Measurements from ENCODE around the gene MITF. TPM values are rescaled to one million over a fixed set of nuclear protein-coding genes. Genes with fewer than 3 reads are reported as not detected.

MITF gene
- total RNA-seq, 2 donors from 2014 or later, result 1.8 to 3.0 TPM

DNA sequence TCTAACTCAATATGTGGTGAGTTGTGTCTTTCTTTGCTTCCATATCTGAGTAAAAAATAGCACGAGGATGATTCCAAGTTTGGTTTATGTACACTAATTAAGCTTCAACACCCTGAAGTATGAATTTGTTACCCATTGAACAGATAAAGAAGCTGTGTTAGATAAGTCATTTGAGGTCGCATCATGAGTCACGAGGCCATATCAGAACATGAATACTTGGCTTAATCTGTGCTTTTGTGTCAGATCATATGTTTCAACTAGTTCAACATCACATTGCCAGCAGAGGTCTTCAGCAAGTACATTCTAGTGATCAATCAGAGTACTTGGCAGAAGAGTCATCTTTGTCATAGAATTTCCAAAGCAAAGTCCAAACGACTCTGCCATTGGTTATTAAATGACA lies 26.3 kb upstream of the MITF start:
- DNase-seq, result no peak
- TF ChIP-seq, protein P1, sequence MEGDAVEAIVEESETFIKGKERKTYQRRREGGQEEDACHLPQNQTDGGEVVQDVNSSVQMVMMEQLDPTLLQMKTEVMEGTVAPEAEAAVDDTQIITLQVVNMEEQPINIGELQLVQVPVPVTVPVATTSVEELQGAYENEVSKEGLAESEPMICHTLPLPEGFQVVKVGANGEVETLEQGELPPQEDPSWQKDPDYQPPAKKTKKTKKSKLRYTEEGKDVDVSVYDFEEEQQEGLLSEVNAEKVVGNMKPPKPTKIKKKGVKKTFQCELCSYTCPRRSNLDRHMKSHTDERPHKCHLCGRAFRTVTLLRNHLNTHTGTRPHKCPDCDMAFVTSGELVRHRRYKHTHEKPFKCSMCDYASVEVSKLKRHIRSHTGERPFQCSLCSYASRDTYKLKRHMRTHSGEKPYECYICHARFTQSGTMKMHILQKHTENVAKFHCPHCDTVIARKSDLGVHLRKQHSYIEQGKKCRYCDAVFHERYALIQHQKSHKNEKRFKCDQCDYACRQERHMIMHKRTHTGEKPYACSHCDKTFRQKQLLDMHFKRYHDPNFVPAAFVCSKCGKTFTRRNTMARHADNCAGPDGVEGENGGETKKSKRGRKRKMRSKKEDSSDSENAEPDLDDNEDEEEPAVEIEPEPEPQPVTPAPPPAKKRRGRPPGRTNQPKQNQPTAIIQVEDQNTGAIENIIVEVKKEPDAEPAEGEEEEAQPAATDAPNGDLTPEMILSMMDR (conservative IDR thresholded peaks at IDR 0.05), result no peak
- no peaks in the 10 kb centered on the region for H3K27me3 Mint-ChIP-seq (ENCODE audit: insufficient read depth)
- Histone ChIP-seq H3K27me3 (ENCODE audit: control insufficient read depth, insufficient read depth, low read length, poor library complexity, severe bottlenecking) (no peaks in the 10 kb centered on the region), H3K27ac (ENCODE audit: low read depth, low read length) (no peak overlapping the region), H3K9ac (ENCODE audit: extremely low read depth, low read length, poor library complexity, severe bottlenecking) (no peak overlapping the region), H3K36me3 (ENCODE audit: control insufficient read depth, insufficient read depth, low read length) (no peaks in the 10 kb centered on the region), H3K9me3 (ENCODE audit: control insufficient read depth, low read length) (peaks cover 9% of the 10 kb centered on the region), H3K4me1 (ENCODE audit: control insufficient read depth, insufficient read depth, low read length) (no peaks in the 10 kb centered on the region), H3K4me3 (ENCODE audit: low read length) (no peak overlapping the region)
- peaks cover 2% of the 10 kb centered on the region for H3K9me3 Mint-ChIP-seq
- H3K4me1 Mint-ChIP-seq, result no peaks in the 10 kb centered on the region
- H3K36me3 Mint-ChIP-seq (ENCODE audit: low read depth), result no peaks in the 10 kb centered on the region
- no peak overlapping the region for H3K4me3 Mint-ChIP-seq
- WGBS, 2 experiments (ENCODE audit: insufficient coverage in 1 of 2, insufficient read length in 1 of 2), result 92 to 97% methylated on average over 3 to 4 of the region's 4 CpGs
- no peak overlapping the region for H3K27ac Mint-ChIP-seq

DNA sequence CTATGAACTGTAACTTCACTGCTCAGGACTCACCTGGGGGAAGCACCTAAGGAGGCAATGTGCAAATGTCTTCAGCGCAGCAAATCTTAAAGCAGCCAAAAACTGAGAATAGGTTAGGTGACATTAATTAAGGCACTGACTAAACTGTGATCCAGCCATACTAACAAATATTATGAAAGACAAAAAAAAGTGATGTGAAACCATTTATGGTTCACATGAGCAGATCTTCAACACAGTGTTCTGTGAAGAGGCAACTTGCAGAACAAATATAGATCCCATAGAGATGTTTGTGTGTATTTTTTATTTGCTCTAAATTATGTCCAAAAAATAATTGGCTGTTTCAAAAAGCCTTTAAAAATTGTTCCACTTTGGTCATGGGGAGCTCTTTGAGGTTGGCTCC lies 24.1 kb upstream of the MITF start:
- Mint-ChIP-seq H3K27me3 (ENCODE audit: insufficient read depth) (no peaks in the 10 kb centered on the region), H3K9me3 (peaks cover 2% of the 10 kb centered on the region)
- WGBS, 2 experiments (ENCODE audit: insufficient coverage in 1 of 2, insufficient read length in 1 of 2), result 89% methylated on average over 1 of the region's 1 CpG; no CpG with 5 or more reads in 1 of the 2 experiments

DNA sequence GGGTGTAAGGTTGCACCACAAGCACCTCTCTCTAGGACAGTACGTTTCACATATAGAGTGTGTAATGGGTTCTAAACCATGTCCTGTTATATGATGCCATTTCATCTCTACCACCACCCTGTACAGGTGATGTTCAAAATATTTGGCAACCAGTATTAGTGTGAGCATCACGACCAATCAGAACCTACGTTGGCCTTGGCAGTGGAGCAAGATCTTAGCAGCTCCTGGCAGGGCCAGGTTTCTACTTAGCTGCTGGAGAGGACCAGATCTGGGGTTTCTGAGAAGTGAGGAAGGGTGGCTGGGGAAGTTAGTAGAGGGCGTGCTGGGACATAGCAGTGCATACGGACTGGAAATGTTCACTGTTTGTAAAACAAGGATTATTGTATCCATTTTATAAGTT lies 23.1 kb upstream of the MITF start:
- TF ChIP-seq, protein P1 (conservative IDR thresholded peaks at IDR 0.05), result no peak

More for the DNA sequence above, 24.1 kb upstream of the MITF start:
- Histone ChIP-seq H3K9me3 (ENCODE audit: control insufficient read depth, low read length) (peaks cover 9% of the 10 kb centered on the region), H3K4me1 (ENCODE audit: control insufficient read depth, insufficient read depth, low read length) (peaks cover 7% of the 10 kb centered on the region), H3K9ac (ENCODE audit: extremely low read depth, low read length, poor library complexity, severe bottlenecking) (no peak overlapping the region), H3K27me3 (ENCODE audit: control insufficient read depth, insufficient read depth, low read length, poor library complexity, severe bottlenecking) (no peaks in the 10 kb centered on the region), H3K4me3 (ENCODE audit: low read length) (no peak overlapping the region), H3K36me3 (ENCODE audit: control insufficient read depth, insufficient read depth, low read length) (no peaks in the 10 kb centered on the region), H3K27ac (ENCODE audit: low read depth, low read length) (no peak overlapping the region)
- no peak for DNase-seq
- no peak overlapping the region for H3K27ac Mint-ChIP-seq
- H3K4me3 Mint-ChIP-seq, result no peak overlapping the region
- TF ChIP-seq, protein P1 (conservative IDR thresholded peaks at IDR 0.05), result no peak
- no peaks in the 10 kb centered on the region for H3K36me3 Mint-ChIP-seq (ENCODE audit: low read depth)
- H3K4me1 Mint-ChIP-seq, result peaks cover 17% of the 10 kb centered on the region

More for the DNA sequence above, 23.1 kb upstream of the MITF start:
- peaks cover 2% of the 10 kb centered on the region for H3K9me3 Mint-ChIP-seq
- no peak for DNase-seq
- Histone ChIP-seq H3K9me3 (ENCODE audit: control insufficient read depth, low read length) (peaks cover 9% of the 10 kb centered on the region), H3K36me3 (ENCODE audit: control insufficient read depth, insufficient read depth, low read length) (no peaks in the 10 kb centered on the region), H3K9ac (ENCODE audit: extremely low read depth, low read length, poor library complexity, severe bottlenecking) (no peak overlapping the region), H3K4me1 (ENCODE audit: control insufficient read depth, insufficient read depth, low read length) (peaks cover 11% of the 10 kb centered on the region), H3K4me3 (ENCODE audit: low read length) (no peak overlapping the region), H3K27me3 (ENCODE audit: control insufficient read depth, insufficient read depth, low read length, poor library complexity, severe bottlenecking) (no peaks in the 10 kb centered on the region), H3K27ac (ENCODE audit: low read depth, low read length) (no peak overlapping the region)
- H3K4me3 Mint-ChIP-seq, result no peak overlapping the region
- H3K36me3 Mint-ChIP-seq (ENCODE audit: low read depth), result no peaks in the 10 kb centered on the region
- H3K4me1 Mint-ChIP-seq, result peaks cover 26% of the 10 kb centered on the region
- 90 to 93% methylated on average over 2 to 5 of the region's 5 CpGs for WGBS, 2 experiments (ENCODE audit: insufficient coverage in 1 of 2, insufficient read length in 1 of 2)
- peaks cover 1% of the 10 kb centered on the region for H3K27me3 Mint-ChIP-seq (ENCODE audit: insufficient read depth)
- no peak overlapping the region for H3K27ac Mint-ChIP-seq
